ENCODE measurements around the gene SMC5. TPM values are rescaled to one million over a fixed set of nuclear protein-coding genes. Genes with fewer than 3 reads are reported as not detected.

The SMC5 gene
- total RNA-seq, 1 experiment from 2014 or later = 7.7 TPM

- intact Hi-C loops (cut with micrococcal nuclease; ENCODE audit: unreplicated experiment) = no loop called here
- H3K36me3 Mint-ChIP-seq (ENCODE audit: insufficient read depth, unreplicated experiment) = no peaks in the 10 kb centered on the region
- Histone ChIP-seq H3K27me3 (replicated peaks; ENCODE audit: control insufficient read depth, insufficient read depth, low read length) (no peaks in the 10 kb centered on the region), H3K36me3 (ENCODE audit: control insufficient read depth, insufficient read depth, low read length) (no peaks in the 10 kb centered on the region), H3K9me3 (no peaks in the 10 kb centered on the region), H3K4me3 (ENCODE audit: low read depth, low read length) (no peak overlapping the region), H3K4me1 (no peaks in the 10 kb centered on the region)
- no peaks in the 10 kb centered on the region for H3K9me3 Mint-ChIP-seq (ENCODE audit: unreplicated experiment)
- H3K4me1 Mint-ChIP-seq (ENCODE audit: low read depth, unreplicated experiment) = no peaks in the 10 kb centered on the region
- DNase-seq = no peak
- no peak overlapping the region for H3K27ac Mint-ChIP-seq (ENCODE audit: unreplicated experiment)
- H3K27me3 Mint-ChIP-seq (ENCODE audit: insufficient read depth, unreplicated experiment) = no peaks in the 10 kb centered on the region
- no TSS peak for BruUV-seq (replicated peaks)
- CTCF ChIA-PET = no interaction called here
- H3K4me3 Mint-ChIP-seq (ENCODE audit: unreplicated experiment) = no peak overlapping the region
- POLR2A ChIA-PET = no interaction called here
- no peak for TF ChIP-seq CTCF (IDR thresholded peaks at IDR 0.05; ENCODE audit: insufficient read depth in 1 of 2, low read depth in 1 of 2, low read length in 1 of 2, severe bottlenecking in 1 of 2, unreplicated experiment in 1 of 2)
Observed at GRCh38 chr9:70303268-70303667, 44.5 kb downstream of the SMC5 start.

- peaks cover 6% of the 10 kb centered on the region for H3K36me3 Mint-ChIP-seq (ENCODE audit: insufficient read depth, unreplicated experiment)
- H3K27ac Mint-ChIP-seq (ENCODE audit: unreplicated experiment) = no peak overlapping the region
- CTCF ChIA-PET = no interaction called here
- Histone ChIP-seq H3K9me3 (no peaks in the 10 kb centered on the region), H3K27me3 (replicated peaks; ENCODE audit: control insufficient read depth, insufficient read depth, low read length) (no peaks in the 10 kb centered on the region), H3K4me1 (no peaks in the 10 kb centered on the region), H3K36me3 (ENCODE audit: control insufficient read depth, insufficient read depth, low read length) (no peaks in the 10 kb centered on the region), H3K4me3 (ENCODE audit: low read depth, low read length) (no peak overlapping the region)
- BruUV-seq (replicated peaks) = no TSS peak
- intact Hi-C loops (cut with micrococcal nuclease; ENCODE audit: unreplicated experiment) = no loop called here
- no peak overlapping the region for H3K4me3 Mint-ChIP-seq (ENCODE audit: unreplicated experiment)
- TF ChIP-seq CTCF (IDR thresholded peaks at IDR 0.05; ENCODE audit: insufficient read depth in 1 of 2, low read depth in 1 of 2, low read length in 1 of 2, severe bottlenecking in 1 of 2, unreplicated experiment in 1 of 2) = no peak
- H3K9me3 Mint-ChIP-seq (ENCODE audit: unreplicated experiment) = no peaks in the 10 kb centered on the region
- POLR2A ChIA-PET = no interaction called here
- H3K27me3 Mint-ChIP-seq (ENCODE audit: insufficient read depth, unreplicated experiment) = no peaks in the 10 kb centered on the region
- no peak for DNase-seq
- H3K4me1 Mint-ChIP-seq (ENCODE audit: low read depth, unreplicated experiment) = no peaks in the 10 kb centered on the region
Observed at GRCh38 chr9:70304810-70305209, 46.0 kb downstream of the SMC5 start.

GRCh38 chr9:70315389-70315788, 56.6 kb downstream of the SMC5 start:
- H3K9me3 ChIP-seq = no peaks in the 10 kb centered on the region
- peaks cover 5% of the 10 kb centered on the region for H3K36me3 Mint-ChIP-seq (ENCODE audit: insufficient read depth, unreplicated experiment)
- H3K27ac Mint-ChIP-seq (ENCODE audit: unreplicated experiment) = no peak overlapping the region
- CTCF ChIA-PET = no interaction called here
- POLR2A ChIA-PET = no interaction called here
- H3K4me1 ChIP-seq = no peaks in the 10 kb centered on the region
- H3K4me3 ChIP-seq (ENCODE audit: low read depth, low read length) = no peak overlapping the region
- H3K4me3 Mint-ChIP-seq (ENCODE audit: unreplicated experiment) = no peak overlapping the region
- no TSS peak for BruUV-seq (replicated peaks)
- no peak for TF ChIP-seq CTCF (IDR thresholded peaks at IDR 0.05; ENCODE audit: insufficient read depth in 1 of 2, low read depth in 1 of 2, low read length in 1 of 2, severe bottlenecking in 1 of 2, unreplicated experiment in 1 of 2)
- no peak for DNase-seq
- no peaks in the 10 kb centered on the region for H3K9me3 Mint-ChIP-seq (ENCODE audit: unreplicated experiment)
- no peaks in the 10 kb centered on the region for H3K27me3 Mint-ChIP-seq (ENCODE audit: insufficient read depth, unreplicated experiment)
- intact Hi-C loops (cut with micrococcal nuclease; ENCODE audit: unreplicated experiment) = no loop called here
- H3K4me1 Mint-ChIP-seq (ENCODE audit: low read depth, unreplicated experiment) = no peaks in the 10 kb centered on the region
- no peaks in the 10 kb centered on the region for H3K36me3 ChIP-seq (ENCODE audit: control insufficient read depth, insufficient read depth, low read length)
- H3K27me3 ChIP-seq (replicated peaks; ENCODE audit: control insufficient read depth, insufficient read depth, low read length) = no peaks in the 10 kb centered on the region

All from Caco-2 (cell line).